ENCODE results near the gene FNIP2. TPM values are rescaled to one million over a fixed set of nuclear protein-coding genes. Genes with fewer than 3 reads are reported as not detected.
A peak's percentile ranks its signal among the peaks of the same experiment; 100 is the strongest.

Gene FNIP2
- total RNA-seq (2011; cell fraction: chromatin; rRNA removed; ENCODE audit: low replicate concordance) = 19.6 and 35.6 TPM in 2 replicates
- 6.0 and 7.4 TPM in 2 replicates for total RNA-seq (2011; cell fraction: nucleolus; rRNA removed)
- 18.3 and 23.7 TPM in 2 replicates for total RNA-seq (2011; cell fraction: nucleoplasm; rRNA removed)
- total RNA-seq (2014; rRNA removed) = 6.3 and 7.3 TPM in 2 replicates
- 11.7 and 12.4 TPM in 2 replicates for total RNA-seq (2014; rRNA removed; fragmentation: Illumina TruSeq; extraction: Trizol)
- total RNA-seq (2015; rRNA removed; fragmentation: Illumina TruSeq; extraction: Trizol) = 14.5 and 15.5 TPM in 2 replicates
- 9.7 and 11.6 TPM in 2 replicates for total RNA-seq (2021)
- polyA plus RNA-seq (2011; rRNA removed) = 5.5 and 8.3 TPM in 2 replicates
- 2.4 and 3.9 TPM in 2 replicates for polyA plus RNA-seq (2011; cell fraction: cytosol; rRNA removed)
- polyA plus RNA-seq (2011; cell fraction: nucleus; rRNA removed) = 4.0 and 5.3 TPM in 2 replicates
- polyA plus RNA-seq (2012) = 6.9 and 9.7 TPM in 2 replicates
- 7.9 and 8.7 TPM in 2 replicates for polyA plus RNA-seq (2014; fragmentation: Illumina TruSeq; extraction: Trizol)
- 1 to 10 TPM; 1.7 to 2.8 TPM for polyA plus RNA-seq (2014; fragmentation: Nextera tagmentation; extraction: Ambion mirVana)
- 4.9 and 6.3 TPM in 2 replicates for polyA plus RNA-seq (2014; rRNA removed)
- polyA minus RNA-seq (2011; rRNA and poly(A)+ RNA removed) = 19.4 and 22.2 TPM in 2 replicates
- 6.7 and 9.5 TPM in 2 replicates for polyA minus RNA-seq (2011; cell fraction: cytosol; rRNA and poly(A)+ RNA removed)
- 7.5 and 9.8 TPM in 2 replicates for polyA minus RNA-seq (2011; cell fraction: nucleus; rRNA and poly(A)+ RNA removed)
- Bru-seq, nascent RNA = percentile 70 among the genes with signal in this experiment
- BruChase-seq, experiment 1, labeled RNA remaining after a 2-hour chase = percentile 74 among the genes with signal in this experiment
- BruChase-seq, experiment 2, labeled RNA remaining after a 6-hour chase = percentile 73 among the genes with signal in this experiment
- long read RNA-seq, experiment 1, full-length matches to known transcripts = 19 of 45 reads
- long read RNA-seq, experiment 1, partial matches to known transcripts = 12 of 45 reads
- long read RNA-seq, experiment 1, other reads (novel, unspliced or antisense) = 14 of 45 reads
- long read RNA-seq, experiment 2, partial matches to known transcripts = 0 of 3 reads
- long read RNA-seq, experiment 2, other reads (novel, unspliced or antisense) = 3 of 3 reads
- long read RNA-seq, experiment 3, partial matches to known transcripts = 0 of 1 reads
- long read RNA-seq, experiment 3, other reads (novel, unspliced or antisense) = 1 of 1 reads

GRCh38 chr4:158768555-158769174 is at the start of gene FNIP2:
FNIP2 (plus strand) TSS chr4:158769026; CDS start chr4:158769213, 187 bp downstream.
- Histone ChIP-seq H3K27me3 (ENCODE audit: control insufficient read depth in 2 of 2, insufficient read depth in 2 of 2, low read length in 2 of 2) (no peaks in the 10 kb centered on the region), H3K9ac (ENCODE audit: insufficient read depth in 1 of 2, low read depth in 2 of 2, low read length in 2 of 2) (peak within 1 kb of the TSS; percentile 77 to 97), H2AFZ (ENCODE audit: low read depth, low read length) (peak within 1 kb of the TSS; percentile 92), H3K4me1 (replicated peaks in 1 of 2; ENCODE audit: control insufficient read depth in 2 of 2, insufficient read depth in 2 of 2, low read length in 2 of 2) (peaks cover 9 to 13% of the 10 kb centered on the region in 2 experiments; a peak in 4 of 5 replicates), H3K9me1 (ENCODE audit: control insufficient read depth, insufficient read depth, low read length) (no peaks in the 10 kb centered on the region), H3K79me2 (ENCODE audit: control insufficient read depth, insufficient read depth, low read length) (peaks cover 37% of the 10 kb centered on the region), H3K27ac (ENCODE audit: extremely low read depth, low read depth, low read length) (peak within 1 kb of the TSS; percentile 73), H3K4me3 (peak within 1 kb of the TSS; percentile 58), H3K9me3 (replicated peaks; ENCODE audit: control insufficient read depth, insufficient read depth, low read depth, low read length) (no peaks in the 10 kb centered on the region), H4K20me1 (replicated peaks; ENCODE audit: control insufficient read depth, insufficient read depth, low read length) (no peaks in the 10 kb centered on the region), H3K36me3 (ENCODE audit: control insufficient read depth, insufficient read depth, low read length) (no peaks in the 10 kb centered on the region), H3K4me2 (ENCODE audit: insufficient read depth, low read length) (peak within 1 kb of the TSS; percentile 89)
- ChIA-PET POLR2A (interaction anchor here (0.6 to 1.1 kb wide), 3 partner anchors 10 to 19 kb away, joined by 3 to 4 read pairs (median 3); no protein-coding TSS in a partner anchor), CTCF (ENCODE audit: low intra/inter-chr PET ratio) (no interaction called here)
- in situ Hi-C loops (cut with MboI) (no loop called here), intact Hi-C loops (cut with micrococcal nuclease) (loop anchor here (2.0 to 5.0 kb wide), 2 partner anchors 40 to 96 kb away; partner anchors contain the start of genes C4orf46 and ETFDH)
- FAIRE-seq (no peak), DNase-seq (ENCODE audit: extremely low read depth in 1 of 4, low spot score in 3 of 4) (peak; percentile 86 to 95 (median 92)), ATAC-seq (peak; percentile 94)
- 2% methylated on average over 44 of the region's 88 CpGs for WGBS (ENCODE audit: insufficient coverage, low coverage, missing lambda C conversion rate)
- no TSS peak for BruUV-seq (replicated peaks)
- TF ChIP-seq ZNF717 (CRISPR knock-in tag; IDR thresholded peaks at IDR 0.05) (no peak), ATF6 (CRISPR knock-in tag; IDR thresholded peaks at IDR 0.05) (no peak), ZNF436 (CRISPR knock-in tag; IDR thresholded peaks at IDR 0.05) (no peak), TBL1XR1 (IDR thresholded peaks at IDR 0.05; ENCODE audit: low read length in 2 of 2) (no peak), MXD1 (CRISPR knock-in tag; IDR thresholded peaks at IDR 0.05; ENCODE audit: borderline replicate concordance, poor library complexity, severe bottlenecking) (no peak), ZNF707 (CRISPR knock-in tag; conservative IDR thresholded peaks at IDR 0.05) (no peak), ZEB2 (IDR thresholded peaks at IDR 0.05) (no peak), ZNF511 (CRISPR knock-in tag; IDR thresholded peaks at IDR 0.05) (peak; percentile 78), TFAP4 (CRISPR knock-in tag; IDR thresholded peaks at IDR 0.05; ENCODE audit: borderline replicate concordance) (0 out of 2 replicates have a peak, but pooled peaks have one; percentile 12)

Data from K562 (cell line).